Osteoblast (primary cell): ENCODE data around the gene RBM46. TPM values are rescaled to one million over a fixed set of nuclear protein-coding genes. Genes with fewer than 3 reads are reported as not detected.

Source experiments
- DNase-seq: peaks from one replicate; pipeline ENCODE4 v3.0.0; 2011; ENCODE audit warnings: low spot score, mixed read lengths; ENCODE audit not compliant: insufficient read length; ENCODE audit errors: missing footprints
- H2AFZ ChIP-seq: 2 replicates; pipeline ENCODE4 v1.6.0; 2011; ENCODE audit warnings: mild to moderate bottlenecking, low read length
- H3K27ac ChIP-seq: 2 replicates; pipeline ENCODE4 v1.5.1; 2011; ENCODE audit warnings: mild to moderate bottlenecking, low read depth, low read length, moderate library complexity
- H3K27me3 ChIP-seq: 2 replicates; pipeline ENCODE4 v1.6.0; 2012; ENCODE audit warnings: mild to moderate bottlenecking, control low read depth, inconsistent platforms, low read length, moderate library complexity; ENCODE audit not compliant: insufficient read depth
- H3K36me3 ChIP-seq: 2 replicates; pipeline ENCODE4 v1.5.1; 2011; ENCODE audit warnings: mild to moderate bottlenecking, low read length, control low read depth, moderate library complexity; ENCODE audit not compliant: insufficient read depth
- H3K4me1 ChIP-seq: 2 replicates; pipeline ENCODE4 v1.5.1; 2011; ENCODE audit warnings: mild to moderate bottlenecking, low read length, control low read depth, moderate library complexity; ENCODE audit not compliant: insufficient read depth
- H3K4me2 ChIP-seq: 2 replicates; pipeline ENCODE4 v1.6.0; 2011; ENCODE audit warnings: mild to moderate bottlenecking, low read length; ENCODE audit not compliant: insufficient read depth
- H3K4me3 ChIP-seq: fragments of 200-600 bp; sonication (generic); 3 replicates; pipeline ENCODE4 v1.5.1; 2012; ENCODE audit warnings: mild to moderate bottlenecking, low read length, inconsistent platforms; ENCODE audit not compliant: insufficient read depth
- H3K79me2 ChIP-seq: 2 replicates; pipeline ENCODE4 v1.6.0; 2012; ENCODE audit warnings: mild to moderate bottlenecking, low read length, control low read depth, inconsistent platforms; ENCODE audit not compliant: insufficient read depth
- H3K9me3 ChIP-seq: 2 replicates; pipeline ENCODE4 v1.5.1; 2011; ENCODE audit warnings: low read depth, low read length, control low read depth
- H4K20me1 ChIP-seq: 2 replicates; pipeline ENCODE4 v1.6.0; 2012; ENCODE audit warnings: mild to moderate bottlenecking, low read length, control low read depth; ENCODE audit not compliant: insufficient read depth
- total RNA-seq: library from RNA; depleted of rRNA; stranded (reverse); fragments of >200 nt; gene quantifications from 2 replicates; pipeline ENCODE4 v1.2.3, GENCODE V29; 2012
- TF ChIP-seq, protein P1 (sequence below): IDR thresholded peaks from 2 replicates; pipeline ENCODE4 v1.5.1; 2011; ENCODE audit warnings: mild to moderate bottlenecking, low read depth, low read length, moderate library complexity; ENCODE audit errors: extremely low read depth

Gene RBM46
- total RNA-seq, 1 donor, result not detected

- Histone ChIP-seq H4K20me1 (no peaks in the 10 kb centered on the region), H3K27me3 (peaks cover 3% of the 10 kb centered on the region), H3K36me3 (no peaks in the 10 kb centered on the region), H3K27ac (no peak overlapping the region), H3K4me2 (no peak overlapping the region), H3K4me1 (no peaks in the 10 kb centered on the region), H3K4me3 (no peak overlapping the region), H3K9me3 (no peaks in the 10 kb centered on the region), H2AFZ (no peak overlapping the region), H3K79me2 (no peaks in the 10 kb centered on the region)
- DNase-seq, result no peak
- TF ChIP-seq, protein P1, sequence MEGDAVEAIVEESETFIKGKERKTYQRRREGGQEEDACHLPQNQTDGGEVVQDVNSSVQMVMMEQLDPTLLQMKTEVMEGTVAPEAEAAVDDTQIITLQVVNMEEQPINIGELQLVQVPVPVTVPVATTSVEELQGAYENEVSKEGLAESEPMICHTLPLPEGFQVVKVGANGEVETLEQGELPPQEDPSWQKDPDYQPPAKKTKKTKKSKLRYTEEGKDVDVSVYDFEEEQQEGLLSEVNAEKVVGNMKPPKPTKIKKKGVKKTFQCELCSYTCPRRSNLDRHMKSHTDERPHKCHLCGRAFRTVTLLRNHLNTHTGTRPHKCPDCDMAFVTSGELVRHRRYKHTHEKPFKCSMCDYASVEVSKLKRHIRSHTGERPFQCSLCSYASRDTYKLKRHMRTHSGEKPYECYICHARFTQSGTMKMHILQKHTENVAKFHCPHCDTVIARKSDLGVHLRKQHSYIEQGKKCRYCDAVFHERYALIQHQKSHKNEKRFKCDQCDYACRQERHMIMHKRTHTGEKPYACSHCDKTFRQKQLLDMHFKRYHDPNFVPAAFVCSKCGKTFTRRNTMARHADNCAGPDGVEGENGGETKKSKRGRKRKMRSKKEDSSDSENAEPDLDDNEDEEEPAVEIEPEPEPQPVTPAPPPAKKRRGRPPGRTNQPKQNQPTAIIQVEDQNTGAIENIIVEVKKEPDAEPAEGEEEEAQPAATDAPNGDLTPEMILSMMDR, result no peak
These were observed 44.3 kb upstream of the RBM46 start for GRCh38 chr4:154736770-154737169.

- H3K4me1 ChIP-seq, result no peaks in the 10 kb centered on the region
- H3K79me2 ChIP-seq, result no peaks in the 10 kb centered on the region
- TF ChIP-seq, protein P1, result no peak
- H4K20me1 ChIP-seq, result no peaks in the 10 kb centered on the region
- no peak overlapping the region for H3K4me3 ChIP-seq
- H2AFZ ChIP-seq, result no peak overlapping the region
- peaks cover 18% of the 10 kb centered on the region for H3K27me3 ChIP-seq
- H3K9me3 ChIP-seq, result no peaks in the 10 kb centered on the region
- no peak for DNase-seq
- H3K36me3 ChIP-seq, result no peaks in the 10 kb centered on the region
- no peak overlapping the region for H3K27ac ChIP-seq
- no peak overlapping the region for H3K4me2 ChIP-seq
These were observed 42.6 kb upstream of the RBM46 start for GRCh38 chr4:154738426-154738825.

DNA sequence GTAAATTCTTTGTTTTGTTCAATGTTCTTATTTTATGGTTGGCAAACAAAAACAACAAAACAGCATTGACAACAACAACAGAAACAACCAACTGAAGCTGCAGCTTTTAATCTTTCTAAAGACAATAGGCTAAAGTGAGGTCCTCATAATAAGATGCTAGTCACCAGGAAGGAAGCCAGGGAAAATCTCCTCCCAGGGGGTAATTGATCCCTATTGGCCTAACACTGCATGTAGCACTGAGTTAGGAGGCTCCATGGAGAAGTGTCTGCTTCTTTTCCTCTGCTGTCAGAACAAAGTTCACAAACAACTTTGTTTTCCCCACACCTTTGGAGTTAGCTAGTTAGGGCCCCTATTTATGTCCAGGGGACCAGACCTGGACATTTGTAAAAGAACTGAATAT, 42.0 kb upstream of the RBM46 start:
- H3K79me2 ChIP-seq, result no peaks in the 10 kb centered on the region
- no peak overlapping the region for H3K4me2 ChIP-seq
- H3K4me3 ChIP-seq, result no peak overlapping the region
- H3K4me1 ChIP-seq, result no peaks in the 10 kb centered on the region
- no peak overlapping the region for H3K27ac ChIP-seq
- H2AFZ ChIP-seq, result no peak overlapping the region
- DNase-seq, result no peak
- peaks cover 25% of the 10 kb centered on the region for H3K27me3 ChIP-seq
- H4K20me1 ChIP-seq, result no peaks in the 10 kb centered on the region
- H3K9me3 ChIP-seq, result no peaks in the 10 kb centered on the region
- TF ChIP-seq, protein P1, result no peak
- no peaks in the 10 kb centered on the region for H3K36me3 ChIP-seq

DNA sequence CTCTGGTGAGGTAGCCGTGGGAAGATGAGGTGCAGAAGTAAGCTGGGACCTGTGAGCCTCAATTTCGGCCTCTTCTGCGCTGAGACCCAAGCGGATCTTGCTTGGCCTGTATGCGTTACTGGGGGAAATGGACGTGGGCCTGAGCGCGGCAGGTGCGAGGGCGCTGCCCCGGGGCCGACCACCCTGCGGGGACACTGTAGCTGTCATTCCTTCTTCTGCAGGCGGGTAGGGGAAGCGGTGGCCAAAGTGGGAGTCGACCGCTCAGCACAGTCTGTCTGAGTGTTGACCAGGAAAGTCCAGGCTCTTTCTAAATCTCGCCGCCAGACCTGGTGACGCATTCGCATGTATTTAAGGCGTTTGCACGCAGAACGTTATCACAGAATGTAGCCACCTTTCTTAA, 40.6 kb upstream of the RBM46 start:
- no peaks in the 10 kb centered on the region for H3K4me1 ChIP-seq
- no peaks in the 10 kb centered on the region for H3K9me3 ChIP-seq
- H3K4me3 ChIP-seq, result no peak overlapping the region
- DNase-seq, result peak; percentile 25
- TF ChIP-seq, protein P1, result no peak
- H3K27ac ChIP-seq, result no peak overlapping the region
- peaks cover 36% of the 10 kb centered on the region for H3K27me3 ChIP-seq
- no peaks in the 10 kb centered on the region for H4K20me1 ChIP-seq
- H3K79me2 ChIP-seq, result no peaks in the 10 kb centered on the region
- H3K4me2 ChIP-seq, result no peak overlapping the region
- no peaks in the 10 kb centered on the region for H3K36me3 ChIP-seq
- H2AFZ ChIP-seq, result no peak overlapping the region
